ENCODE data around the gene GRAP.
"Not testable (repeated sequence)": the region's sequence is repeated elsewhere in the genome, so short reads cannot be mapped to it uniquely, and the experiment has no call there.

Gene GRAP

DNA sequence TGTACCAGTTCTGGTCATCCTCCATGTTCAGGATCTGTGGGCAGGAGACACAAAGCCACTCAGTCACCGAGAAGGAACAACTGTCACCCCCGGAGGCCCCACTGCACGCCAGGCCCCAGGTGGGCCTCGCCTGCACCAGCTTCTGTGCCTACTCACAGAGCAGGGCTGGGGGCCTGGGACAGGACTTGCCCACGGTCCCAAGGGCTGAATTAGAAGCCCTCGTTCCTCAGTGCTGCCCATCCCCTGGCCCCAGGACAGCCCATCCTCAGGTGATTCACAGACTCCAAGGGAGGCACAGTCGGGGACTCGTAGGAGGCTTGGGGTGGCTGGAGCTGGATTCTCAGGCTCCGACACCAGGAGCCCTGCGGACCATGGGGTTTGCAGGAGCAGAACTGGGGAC, 4.9 kb downstream of the GRAP start:
- not testable (repeated sequence) for DNase-seq

DNA sequence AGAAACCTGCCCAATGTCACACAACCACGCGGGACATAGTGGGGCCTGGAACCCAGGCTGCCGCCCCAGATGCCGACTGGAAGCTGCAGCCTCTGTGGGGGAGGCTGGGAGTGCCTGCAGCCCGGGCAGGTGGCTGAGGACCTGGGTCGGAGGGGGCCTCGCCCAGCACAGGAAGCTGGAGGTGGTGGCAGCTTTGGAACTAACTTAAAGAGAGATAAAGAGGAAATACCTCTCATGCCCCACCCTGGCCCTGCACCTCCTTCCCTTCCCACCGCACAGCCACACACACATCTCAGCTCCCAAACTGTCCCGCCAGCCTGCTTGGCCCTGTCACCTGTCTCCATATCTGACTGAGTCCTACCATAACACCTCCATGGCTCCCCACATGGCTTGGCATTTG, 6.4 kb downstream of the GRAP start:
- not testable (repeated sequence) for DNase-seq

DNA sequence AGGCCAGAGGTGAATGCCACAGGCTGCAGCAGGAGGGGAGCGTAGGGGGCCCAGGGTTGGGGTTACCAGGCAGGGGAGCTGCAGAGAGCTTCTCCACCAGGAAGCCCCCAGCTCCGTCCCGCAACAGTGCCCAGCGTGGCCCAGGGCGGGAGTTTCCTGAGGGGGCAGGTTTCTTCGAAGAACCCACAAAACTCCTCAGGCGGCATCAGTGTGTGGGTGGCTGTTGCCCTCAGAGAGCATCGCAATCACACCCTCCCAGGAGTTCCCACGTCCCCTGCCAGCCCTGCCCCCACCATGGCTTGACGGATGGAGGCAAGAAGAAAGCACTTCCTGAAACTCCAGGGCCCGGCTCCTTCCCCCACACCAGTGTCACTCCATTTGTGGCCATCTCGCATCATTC, 8.0 kb downstream of the GRAP start:
- DNase-seq: not testable (repeated sequence)

DNA sequence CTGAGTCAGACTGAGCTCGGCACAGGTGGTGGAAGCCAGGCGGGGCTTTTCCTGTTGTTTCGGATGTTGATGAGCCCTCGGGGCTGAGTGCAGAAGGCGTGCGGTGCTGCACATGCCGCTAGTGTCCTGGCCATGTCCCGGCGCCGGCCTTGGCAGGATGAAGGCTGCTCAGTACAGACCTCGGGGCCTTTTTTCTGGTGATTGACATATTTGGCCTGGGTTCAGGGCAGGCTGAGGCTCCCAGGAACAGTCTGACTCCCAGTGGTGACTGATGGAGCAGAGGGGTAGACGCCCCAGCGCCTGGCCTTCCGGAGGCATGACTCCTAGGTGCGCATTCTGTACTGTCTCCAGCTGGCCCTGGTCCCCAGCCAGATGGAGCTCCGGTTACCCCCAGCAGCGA, 8.8 kb downstream of the GRAP start:
- not testable (repeated sequence) for DNase-seq

DNA sequence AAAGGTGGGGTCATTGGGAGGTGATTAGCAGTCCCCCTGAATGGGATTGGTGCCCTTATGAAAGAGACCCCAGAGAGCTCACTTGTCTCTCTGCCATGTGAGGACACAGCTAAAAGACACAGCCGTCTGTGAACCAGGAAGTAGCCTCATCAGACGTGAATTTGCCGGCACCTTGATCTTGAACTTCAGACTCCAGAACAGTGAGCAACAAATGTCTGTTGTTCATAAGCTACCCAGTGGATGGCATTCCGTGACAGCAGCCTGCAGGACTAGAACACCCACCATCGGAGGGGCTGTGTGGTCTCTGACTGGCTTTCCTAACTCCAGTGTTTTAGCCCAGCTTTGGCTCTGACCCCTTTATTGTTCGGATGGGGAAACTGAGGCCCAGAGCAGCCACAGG, 9.2 kb downstream of the GRAP start:
- not testable (repeated sequence) for DNase-seq

DNA sequence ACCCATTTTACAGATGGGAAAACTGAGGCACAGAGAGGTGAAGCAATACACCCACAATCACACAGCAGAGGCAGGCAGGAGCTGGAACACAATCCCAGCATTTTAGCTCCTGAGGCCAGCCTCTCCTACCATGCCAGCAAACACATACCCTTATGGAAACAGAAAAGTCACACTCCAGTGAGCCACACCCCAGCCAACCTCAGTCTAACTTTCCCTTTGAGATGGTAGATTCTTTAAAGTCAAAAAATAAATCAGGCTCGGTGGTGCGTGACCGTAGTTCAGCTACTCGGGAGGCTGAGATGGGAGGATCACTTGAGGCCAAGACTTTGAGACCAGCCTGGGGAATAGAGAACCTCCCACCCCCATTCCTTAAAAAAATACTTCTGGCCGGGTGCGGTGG, 10.6 kb downstream of the GRAP start:
- not testable (repeated sequence) for DNase-seq

DNA sequence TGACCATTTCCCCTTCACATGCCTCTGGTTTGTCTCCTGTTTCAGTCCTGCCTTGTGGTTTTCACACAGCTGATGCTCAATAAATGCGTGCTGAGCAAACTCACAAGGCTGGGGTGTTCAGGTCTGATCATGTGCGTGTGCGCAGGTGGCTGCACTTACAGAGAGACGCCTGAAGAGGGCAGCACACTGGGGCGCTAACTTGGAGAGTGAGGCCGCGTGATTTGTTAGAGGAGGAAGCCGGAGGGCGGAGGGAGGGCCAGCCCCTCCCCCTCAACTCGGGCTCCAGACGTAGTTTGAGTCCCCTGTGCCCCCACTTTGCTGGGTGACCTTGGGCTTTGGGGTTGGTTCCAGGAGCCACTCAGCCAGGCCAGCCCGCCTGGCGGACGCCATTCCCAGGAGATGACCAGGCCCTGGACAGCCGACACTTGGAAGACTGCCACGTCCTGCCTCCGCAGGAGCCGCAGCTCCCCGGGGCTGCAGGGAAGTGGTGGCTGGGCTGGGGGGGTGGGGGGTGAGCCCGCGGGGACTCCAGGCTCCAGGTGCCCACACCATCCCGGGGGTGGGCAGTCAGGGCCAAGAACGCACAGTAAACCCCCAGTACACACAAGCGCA, 14.3 kb downstream of the GRAP start:
- not testable (repeated sequence) for DNase-seq

DNA sequence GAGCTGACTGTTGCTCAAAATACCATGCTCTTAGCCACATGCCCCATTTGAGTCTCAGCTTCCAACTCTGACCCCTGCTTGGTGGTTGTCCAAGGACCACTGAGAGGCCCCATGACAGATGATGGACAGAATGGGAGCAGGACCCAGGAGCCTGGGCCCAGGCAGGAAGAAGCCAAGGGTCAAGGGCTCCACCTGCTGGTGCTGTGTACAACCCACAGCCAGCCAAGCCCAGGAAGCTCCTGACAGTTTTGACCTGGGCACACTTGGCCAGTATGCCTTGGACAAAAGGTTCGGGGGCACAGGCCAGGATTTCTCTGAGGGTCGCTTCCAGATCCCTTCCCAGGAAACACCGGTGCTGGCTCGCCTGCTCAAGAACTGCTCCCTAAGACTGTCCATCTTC, 15.0 kb downstream of the GRAP start:
- DNase-seq: not testable (repeated sequence)

DNA sequence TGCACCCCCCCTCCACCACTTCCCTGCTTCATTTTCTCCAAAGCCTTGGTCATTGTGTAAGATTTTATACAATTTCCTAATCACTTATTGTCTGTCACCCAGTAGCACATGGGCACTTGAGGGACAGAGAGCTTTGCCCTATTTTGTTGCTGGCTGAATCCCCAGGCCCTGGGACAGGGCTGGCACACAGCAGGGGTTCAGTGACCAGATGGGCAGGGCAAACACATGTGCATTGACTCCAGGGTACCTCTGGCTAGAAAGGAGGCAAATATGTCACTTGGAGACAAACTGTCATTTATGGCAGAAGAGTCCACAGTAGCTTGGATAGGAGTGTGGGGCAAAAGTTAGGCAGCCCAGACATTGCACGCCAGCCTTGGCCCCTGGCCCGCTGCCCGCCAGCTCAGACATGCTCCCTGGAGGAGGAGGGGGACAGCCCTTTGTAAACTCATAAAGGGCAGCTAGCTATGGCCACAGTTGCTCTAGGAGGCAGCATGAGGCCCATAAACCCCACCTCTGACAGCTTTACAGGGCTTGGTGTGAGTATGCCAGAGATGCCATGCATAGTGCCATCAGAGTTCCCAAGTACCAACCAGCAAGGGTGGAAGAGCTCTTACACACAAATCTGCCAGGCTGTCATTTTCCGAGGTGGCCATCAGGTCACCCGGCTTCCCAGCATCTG, 15.8 kb downstream of the GRAP start:
- DNase-seq: not testable (repeated sequence)

DNA sequence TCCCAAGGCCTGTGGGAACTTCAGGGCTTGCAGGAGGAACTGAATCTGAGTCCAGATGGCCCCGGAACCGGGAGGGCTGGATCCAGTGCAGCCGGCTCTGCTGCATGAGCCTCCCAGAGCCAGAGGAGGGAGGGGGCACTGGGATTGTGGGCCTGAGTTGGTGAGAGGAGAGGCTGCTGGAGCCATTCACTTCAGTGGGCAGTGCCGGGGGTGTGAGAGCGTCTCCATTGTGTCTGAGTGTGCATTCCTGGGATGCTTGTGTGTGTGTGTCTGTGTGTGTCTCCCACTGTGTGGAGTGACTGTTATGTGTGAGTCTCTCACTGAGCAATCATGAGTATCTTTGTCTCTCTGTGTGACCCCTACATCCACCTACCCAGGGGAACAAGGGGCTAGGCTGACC, 17.0 kb downstream of the GRAP start:
- DNase-seq: not testable (repeated sequence)

DNA sequence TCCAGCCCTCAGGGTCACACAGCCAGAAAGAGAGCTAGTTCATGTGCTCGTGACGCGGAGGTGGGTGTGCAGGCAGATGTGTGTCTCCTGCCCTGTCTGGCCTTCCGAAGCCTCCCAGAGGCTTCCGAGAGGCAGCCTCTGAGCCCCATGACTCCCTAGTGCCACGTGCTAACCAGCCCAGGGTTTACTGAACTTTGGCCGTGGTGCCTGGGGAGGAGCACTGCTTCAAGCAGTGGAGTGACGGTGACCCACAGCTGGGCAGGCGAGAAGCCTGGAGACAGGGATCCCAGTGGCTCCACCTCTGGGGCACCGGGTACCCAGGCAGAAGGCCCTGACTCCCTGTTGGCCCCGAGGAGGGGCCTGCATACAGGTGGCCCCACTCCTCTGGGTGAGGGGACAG, 18.1 kb downstream of the GRAP start:
- DNase-seq: not testable (repeated sequence)

DNA sequence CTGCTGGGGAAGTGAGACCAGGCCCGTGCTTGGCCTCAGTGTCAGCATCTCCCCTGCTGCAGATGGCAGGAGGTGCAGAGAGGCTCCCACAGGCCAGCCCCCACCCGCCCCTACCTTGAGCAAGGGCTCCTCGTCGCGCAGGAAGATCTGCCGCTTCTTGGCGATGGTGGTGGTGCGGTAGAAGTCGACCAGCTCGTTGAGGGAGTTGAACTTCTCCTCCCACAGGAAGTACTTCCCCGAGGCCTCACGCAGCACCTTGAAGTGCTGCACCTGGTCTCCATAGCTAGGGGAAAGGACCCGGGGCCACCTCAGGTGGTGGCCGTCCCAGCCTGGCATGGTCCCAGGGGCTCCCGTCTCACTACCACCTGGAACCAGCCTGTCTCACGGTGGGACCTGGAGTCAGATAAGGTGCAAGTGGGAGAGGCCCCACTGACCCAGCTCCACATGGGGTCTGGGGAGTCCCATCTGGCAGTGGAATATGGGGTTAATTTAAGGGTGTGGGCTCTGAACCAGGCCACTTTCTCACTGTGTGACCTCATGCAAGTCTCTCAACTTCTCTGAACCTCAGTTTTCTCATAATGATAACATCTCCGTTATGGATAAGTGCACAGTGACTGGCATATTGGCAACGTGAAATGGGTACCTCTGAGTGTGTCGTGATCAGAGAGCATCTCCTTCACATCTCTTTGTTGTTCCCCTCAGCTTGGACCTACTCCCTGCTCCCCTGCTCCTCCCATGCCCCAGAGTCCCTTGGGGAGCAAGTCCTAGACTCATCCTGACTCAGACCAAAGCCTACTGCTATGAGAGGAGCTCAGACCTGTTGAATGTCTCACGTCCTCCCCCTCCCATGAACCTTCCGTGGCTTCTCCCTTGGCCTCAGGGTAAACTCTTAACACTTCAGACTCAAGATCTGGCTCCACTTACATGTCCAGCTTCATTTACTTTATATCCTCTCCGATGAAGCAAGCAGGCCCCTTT, 22.4 kb downstream of the GRAP start:
- DNase-seq: no peak

DNA sequence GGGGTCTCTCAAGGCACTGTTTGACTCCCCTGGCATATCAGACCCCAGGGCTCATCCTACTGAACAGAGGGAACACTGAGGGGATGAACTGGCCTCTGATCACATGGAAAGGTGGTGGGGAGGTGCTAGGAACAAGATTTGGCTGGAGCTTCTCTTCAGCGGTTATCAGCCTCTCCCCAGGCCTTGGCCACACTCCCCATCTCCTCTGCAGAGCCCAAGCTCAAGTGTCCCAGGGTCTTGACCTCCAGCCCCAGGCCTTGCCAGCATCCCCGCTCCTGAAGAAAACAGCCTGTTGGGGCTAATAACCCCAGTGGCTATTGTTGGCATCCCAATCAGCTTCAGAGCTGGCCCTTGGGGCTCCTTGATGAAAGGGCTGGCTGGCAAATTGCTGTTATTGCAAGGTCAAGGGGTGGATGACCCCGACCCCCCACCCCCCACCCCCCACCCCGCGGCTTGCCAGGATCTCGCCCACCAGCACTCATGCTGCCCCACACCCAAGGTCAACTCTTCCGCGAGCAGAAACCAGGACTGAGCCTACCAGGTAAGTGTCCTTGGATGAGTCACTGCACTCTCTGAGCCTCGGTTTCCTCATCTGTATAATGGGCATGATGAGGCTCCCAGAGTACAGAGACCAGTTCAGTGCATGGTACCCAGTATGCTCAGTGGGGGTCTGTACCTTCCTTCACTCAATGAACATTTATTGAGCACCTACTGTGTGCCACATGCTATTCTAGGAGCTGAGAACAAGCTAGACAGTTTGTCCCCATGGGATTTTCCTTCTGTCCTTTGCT, 23.4 kb downstream of the GRAP start:
- DNase-seq: no peak

DNA sequence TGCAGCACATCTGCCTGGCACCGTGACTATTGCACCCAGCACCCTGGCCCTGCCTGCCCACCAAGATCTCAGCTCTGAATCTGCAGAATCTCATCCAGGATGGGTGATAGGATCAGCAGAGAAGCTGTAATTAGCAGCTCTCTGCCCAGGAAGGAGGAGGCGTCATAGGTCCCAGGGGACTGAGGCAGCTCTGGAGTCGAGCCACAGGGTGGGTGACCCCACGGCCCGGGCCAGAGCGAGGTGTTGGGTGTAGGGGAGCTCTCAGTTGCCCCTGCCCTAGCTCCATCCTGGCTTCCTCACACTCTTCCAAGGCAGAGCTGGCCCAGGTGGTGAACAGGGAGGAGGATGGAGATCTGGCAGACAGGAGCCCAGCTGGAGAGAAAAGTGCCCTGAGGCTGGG, 24.0 kb downstream of the GRAP start:
- no peak for DNase-seq

DNA sequence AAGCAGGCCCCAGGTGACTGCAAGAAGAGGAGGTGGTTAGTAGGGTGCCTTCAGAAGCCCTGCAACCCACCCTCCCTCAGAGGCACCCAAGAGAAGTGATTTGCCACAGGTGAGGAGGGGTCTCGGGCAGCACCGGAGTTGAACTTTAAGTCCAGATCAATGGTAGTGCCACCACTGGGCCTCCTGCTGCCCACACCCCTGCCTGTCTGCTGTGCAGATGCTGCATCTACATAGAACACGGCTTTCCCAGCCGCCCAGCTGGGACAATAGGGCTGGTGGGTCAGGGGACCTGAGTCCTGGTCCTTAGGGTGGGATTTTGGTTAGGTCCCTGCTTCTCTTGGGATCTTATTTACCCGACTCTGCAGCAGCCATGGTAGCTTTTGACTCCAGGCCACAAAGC, 24.6 kb downstream of the GRAP start:
- no peak for DNase-seq

DNA sequence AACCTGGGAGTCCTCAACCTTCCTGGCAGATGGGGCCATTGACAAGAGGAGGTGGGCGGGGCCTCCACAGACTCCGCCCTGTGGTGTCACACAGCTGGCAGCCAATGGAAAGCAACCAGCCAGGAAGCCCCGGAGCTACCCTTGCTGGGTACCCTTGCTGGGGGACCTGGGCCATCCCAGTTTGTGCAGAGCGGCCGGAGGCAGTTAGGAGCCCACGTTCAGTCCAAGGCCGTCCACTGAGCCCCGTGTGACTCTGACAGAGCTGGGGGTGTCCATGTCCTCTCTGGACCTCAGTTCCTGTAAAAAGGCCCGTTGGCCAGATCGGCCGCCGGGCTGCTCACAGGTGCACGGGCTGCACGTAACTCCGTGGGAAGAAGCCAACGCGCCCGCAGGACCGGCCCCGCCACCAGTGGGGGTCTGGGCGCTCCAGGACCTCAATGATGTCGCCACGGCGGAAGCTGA, 25.1 kb downstream of the GRAP start:
- DNase-seq: no peak

DNA sequence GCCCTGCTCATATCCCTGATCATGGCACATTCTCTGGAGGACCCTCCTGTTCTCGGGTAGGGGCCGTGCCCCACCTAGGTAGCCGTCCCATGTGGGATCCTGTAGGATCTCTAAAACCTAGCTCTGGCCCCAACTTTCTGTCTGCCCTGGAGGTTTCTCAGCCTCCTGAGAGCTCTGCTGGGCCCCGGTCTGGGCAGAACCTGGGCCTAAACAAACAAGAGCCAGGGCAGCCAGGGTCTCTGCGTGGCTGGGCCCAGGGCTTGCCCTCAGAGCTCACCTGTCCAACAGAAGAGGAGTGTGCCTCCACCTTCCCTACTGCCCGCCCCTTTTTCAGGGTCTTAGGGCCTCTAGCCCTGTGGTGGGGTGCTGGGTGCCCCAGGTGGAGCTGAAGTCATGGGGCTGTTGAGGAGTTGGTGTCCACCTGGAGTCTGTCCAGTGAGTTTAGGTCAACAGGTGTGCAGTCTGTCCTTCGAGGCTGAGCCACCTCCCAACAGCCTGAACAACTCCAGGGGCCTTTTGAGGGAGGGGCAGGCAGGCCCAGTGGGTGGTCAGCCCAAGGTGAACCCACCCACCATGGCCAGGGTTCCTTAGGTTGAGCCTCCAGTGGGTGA, 25.6 kb downstream of the GRAP start:
- DNase-seq: not testable (repeated sequence)

DNA sequence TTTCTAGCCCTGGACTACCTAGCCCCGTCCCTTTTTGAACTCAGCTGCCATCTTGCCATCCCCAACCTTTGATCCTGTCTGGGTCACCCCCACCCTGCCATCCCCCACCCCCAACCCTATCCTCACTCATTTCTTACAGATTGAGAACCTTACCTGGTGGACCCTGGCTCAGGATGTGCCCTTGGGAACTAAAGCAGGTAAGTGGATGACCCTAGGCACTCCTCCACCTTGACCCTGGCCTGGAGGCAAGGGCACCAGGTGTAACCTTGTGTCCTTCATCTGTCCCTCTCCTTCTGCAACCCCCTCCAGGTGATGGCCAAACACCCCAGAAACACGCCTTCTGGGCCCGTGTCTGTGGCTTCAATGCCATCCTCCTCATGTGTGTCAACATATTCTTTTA, 26.7 kb downstream of the GRAP start:
- DNase-seq: no peak

DNA sequence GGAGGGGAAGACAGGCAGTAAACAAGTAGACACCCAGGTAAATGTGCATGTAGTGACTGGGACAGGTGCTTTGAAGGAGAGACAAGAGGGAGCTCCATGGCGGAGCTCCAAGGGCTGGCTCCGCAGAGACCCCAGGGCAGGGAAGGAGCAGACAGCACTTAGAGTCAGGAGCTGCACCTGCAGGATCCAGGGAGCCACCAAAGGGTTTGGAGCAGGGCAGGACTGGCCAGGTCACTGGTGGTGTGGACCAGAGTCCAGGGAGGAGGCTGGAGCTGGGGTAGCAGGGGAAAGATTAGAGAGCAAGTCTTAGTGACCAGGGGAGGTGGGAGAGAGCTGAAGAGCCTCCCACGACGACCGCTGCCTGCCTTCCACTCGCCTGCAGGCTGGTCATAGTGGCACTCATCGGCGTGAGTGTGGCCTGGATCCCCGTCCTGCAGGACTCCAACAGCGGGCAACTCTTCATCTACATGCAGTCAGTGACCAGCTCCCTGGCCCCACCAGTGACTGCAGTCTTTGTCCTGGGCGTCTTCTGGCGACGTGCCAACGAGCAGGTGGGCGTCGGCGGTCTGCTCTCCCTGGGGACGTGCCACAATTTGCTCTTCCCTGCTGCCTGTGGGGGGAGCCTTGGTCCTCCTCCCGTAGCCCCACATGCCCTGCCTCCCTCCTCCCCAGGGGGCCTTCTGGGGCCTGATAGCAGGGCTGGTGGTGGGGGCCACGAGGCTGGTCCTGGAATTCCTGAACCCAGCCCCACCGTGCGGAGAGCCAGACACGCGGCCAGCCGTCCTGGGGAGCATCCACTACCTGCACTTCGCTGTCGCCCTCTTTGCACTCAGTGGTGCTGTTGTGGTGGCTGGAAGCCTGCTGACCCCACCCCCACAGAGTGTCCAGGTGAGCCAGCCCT, 27.5 kb downstream of the GRAP start:
- DNase-seq: no peak

DNA sequence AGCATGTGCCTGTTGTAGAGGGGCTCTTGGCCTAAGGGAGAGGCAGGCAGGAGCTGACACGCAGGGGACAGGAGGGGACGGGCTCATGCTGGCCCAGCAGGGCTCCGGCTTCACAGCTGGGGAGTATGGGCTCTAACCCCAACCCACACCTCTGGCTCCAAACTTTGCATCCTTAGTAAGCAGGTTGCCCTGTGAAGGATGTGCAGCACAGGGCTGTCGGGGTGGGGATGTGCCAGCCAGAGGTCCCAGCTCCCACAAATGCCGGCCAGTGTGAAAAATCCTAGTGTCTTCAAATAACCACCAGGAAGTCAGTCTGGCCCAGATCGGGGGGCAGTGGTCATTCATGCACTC, 28.2 kb downstream of the GRAP start:
- no peak for DNase-seq

All from NCI-H510A (cell line).